ENCODE measurements around the gene ZNF830. TPM values are rescaled to one million over a fixed set of nuclear protein-coding genes. Genes with fewer than 3 reads are reported as not detected.
A peak's percentile ranks its signal among the peaks of the same experiment; 100 is the strongest.

ZNF830 gene
- total and polyA plus RNA-seq, 4 donors = 3.6 to 6.9 (median 4.6) TPM

DNA sequence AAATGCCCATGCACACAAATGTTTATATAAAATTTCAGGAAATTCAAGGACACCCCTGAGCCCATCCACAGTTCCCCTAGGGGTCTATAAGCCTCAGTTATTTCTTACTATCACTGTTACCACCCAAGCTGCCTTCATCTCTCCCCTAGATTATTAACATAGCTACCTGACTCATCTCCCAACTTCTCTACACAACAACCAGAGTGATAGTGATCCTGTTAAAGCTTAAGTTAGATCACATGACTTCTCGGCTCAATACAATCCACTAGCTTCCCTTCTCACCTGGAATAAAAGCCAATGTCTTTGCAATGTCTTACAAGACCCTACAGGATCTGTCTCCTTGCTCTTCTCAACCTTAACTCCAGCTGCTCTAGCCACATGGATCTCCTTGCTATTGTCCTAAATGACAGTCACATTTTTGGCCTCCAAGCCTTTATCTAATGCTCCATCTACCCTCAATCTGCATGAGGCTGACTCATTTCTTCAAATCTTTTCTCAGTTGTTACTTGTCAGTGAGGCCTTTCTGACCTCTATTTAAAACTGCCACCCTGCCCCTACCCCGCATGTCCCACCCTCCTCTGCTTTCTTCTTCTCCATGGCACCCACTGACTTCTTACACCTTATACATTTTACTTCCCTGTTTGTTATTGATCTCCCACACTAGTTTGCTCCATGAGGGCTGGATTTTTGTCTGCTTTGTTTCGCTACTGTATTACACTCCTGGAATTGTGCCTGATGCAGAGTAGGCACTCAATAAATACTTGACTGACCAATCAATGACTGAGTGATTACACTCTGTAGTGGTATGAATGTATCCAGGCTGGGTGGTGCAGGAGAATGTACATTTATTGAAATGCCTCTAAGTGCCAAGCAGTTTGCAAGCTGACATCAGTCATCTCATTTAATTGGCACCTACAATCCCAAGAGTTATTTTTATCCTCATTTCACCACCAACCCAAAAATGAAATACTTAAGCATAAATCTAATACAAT lies 13.8 kb downstream of the ZNF830 start (continued):
- no peak for TF ChIP-seq REST (IDR thresholded peaks at IDR 0.05)

GRCh38 chr17:34979153-34979552 lies 17.8 kb downstream of the ZNF830 start:
- TF ChIP-seq HNF4A (conservative IDR thresholded peaks at IDR 0.05) = no peak
- TF ChIP-seq TAF1 (conservative IDR thresholded peaks at IDR 0.05) = no peak
- no peak for TF ChIP-seq ATF3 (IDR thresholded peaks at IDR 0.05)
- TF ChIP-seq FOXA1 (IDR thresholded peaks at IDR 0.05) = no peak
- TF ChIP-seq REST (IDR thresholded peaks at IDR 0.05) = no peak
- TF ChIP-seq RAD21 (IDR thresholded peaks at IDR 0.05) = no peak
- no peak for TF ChIP-seq GABPA (IDR thresholded peaks at IDR 0.05 in 1 of 2, conservative IDR thresholded peaks at IDR 0.05 in 1 of 2)
- TF ChIP-seq MAX (IDR thresholded peaks at IDR 0.05) = no peak
- no peak for TF ChIP-seq FOXA2 (IDR thresholded peaks at IDR 0.05)
- TF ChIP-seq JUND (IDR thresholded peaks at IDR 0.05) = no peak
- no peak for TF ChIP-seq EGR1 (IDR thresholded peaks at IDR 0.05; ENCODE audit: low read depth in 2 of 2)
- no peak for TF ChIP-seq SP1 (IDR thresholded peaks at IDR 0.05)
- no peak for TF ChIP-seq ZBTB33 (IDR thresholded peaks at IDR 0.05)
- TF ChIP-seq HNF4G (IDR thresholded peaks at IDR 0.05) = no peak
- TF ChIP-seq YY1 (IDR thresholded peaks at IDR 0.05) = no peak
- no peak for TF ChIP-seq CTCF (IDR thresholded peaks at IDR 0.05; ENCODE audit: low read depth, low read length, missing input control)
- no peak for TF ChIP-seq RXRA (IDR thresholded peaks at IDR 0.05)
- TF ChIP-seq NR2F2 (IDR thresholded peaks at IDR 0.05) = no peak
- Histone ChIP-seq H3K9ac (ENCODE audit: low read depth in 1 of 2, low read length in 2 of 2) (peak overlapping the region in 1 of 2 donors; percentile 38), H3K27ac (ENCODE audit: low read depth in 1 of 2, low read length in 2 of 2) (no peak overlapping the region), H3K9me3 (ENCODE audit: control insufficient read depth in 4 of 4, low read length in 3 of 4) (no peaks in the 10 kb centered on the region), H3K4me1 (ENCODE audit: control insufficient read depth in 4 of 4, insufficient read depth in 4 of 4, low read length in 3 of 4) (peaks cover 2 to 15% (median 11%) of the 10 kb centered on the region in 4 donors), H3K27me3 (ENCODE audit: control insufficient read depth in 4 of 4, insufficient read depth in 4 of 4, low read length in 3 of 4) (no peaks in the 10 kb centered on the region), H3K36me3 (ENCODE audit: control insufficient read depth in 4 of 4, insufficient read depth in 3 of 4, low read depth in 1 of 4, low read length in 3 of 4) (no peaks in the 10 kb centered on the region), H3K4me3 (ENCODE audit: low read depth in 1 of 3, low read length in 3 of 3) (no peak overlapping the region)
- 94% methylated on average over 7 of the region's 7 CpGs for WGBS
- DNase-seq (ENCODE audit: low spot score) = no peak
